Activated naive CD8-positive, alpha-beta T cell treated with anti-CD3 and anti-CD28 coated beads, Interleukin-2, amount 10 ng/mL, durations not matched to agents 7 days and 5 days (primary cell): ENCODE measurements around the gene SPDYE6. TPM values are rescaled to one million over a fixed set of nuclear protein-coding genes. Genes with fewer than 3 reads are reported as not detected.
A peak's percentile ranks its signal among the peaks of the same experiment; 100 is the strongest.
"Not testable (repeated sequence)": the region's sequence is repeated elsewhere in the genome, so short reads cannot be mapped to it uniquely, and the experiment has no call there.

Experiments
- ATAC-seq: fragments of 150-1000 bp; cut with Tn5 transposase; one replicate; pipeline ENCODE4 v1.10.0; 2021; ENCODE audit warnings: low read depth, moderate library complexity
- POLR2A ChIA-PET: fragments of 350-600 bp; sonication (Branson Sonifier 250); formaldehyde crosslinking; loops from one replicate; lab custom pipeline; 2021; ENCODE audit warnings: antibody characterized with exemption; lab: Charles Lee
- DNase-seq: peaks from one replicate; pipeline ENCODE4 v3.0.0; 2021
- H3K27ac Mint-ChIP-seq: one replicate; pipeline ENCODE4 v1.8.0; 2022; ENCODE audit warnings: mild to moderate bottlenecking, mixed read lengths
- H3K27me3 Mint-ChIP-seq: one replicate; pipeline ENCODE4 v1.8.0; 2022; ENCODE audit warnings: mild to moderate bottlenecking, moderate library complexity, mixed read lengths
- H3K36me3 Mint-ChIP-seq: one replicate; pipeline ENCODE4 v1.8.0; 2021; ENCODE audit warnings: mild to moderate bottlenecking, mixed read lengths
- H3K4me1 Mint-ChIP-seq: one replicate; pipeline ENCODE4 v1.8.0; 2021; ENCODE audit warnings: mixed read lengths
- H3K4me3 Mint-ChIP-seq: one replicate; pipeline ENCODE4 v1.8.0; 2022; ENCODE audit warnings: mild to moderate bottlenecking, moderate library complexity, mixed read lengths
- H3K9me3 Mint-ChIP-seq: one replicate; pipeline ENCODE4 v1.8.0; 2021; ENCODE audit warnings: mixed read lengths
- total RNA-seq, 2 experiments: library from RNA; stranded (reverse); gene quantifications; one replicate each; pipeline ENCODE4 v1.2.3, GENCODE V29; 2021

SPDYE6 gene, protein sequence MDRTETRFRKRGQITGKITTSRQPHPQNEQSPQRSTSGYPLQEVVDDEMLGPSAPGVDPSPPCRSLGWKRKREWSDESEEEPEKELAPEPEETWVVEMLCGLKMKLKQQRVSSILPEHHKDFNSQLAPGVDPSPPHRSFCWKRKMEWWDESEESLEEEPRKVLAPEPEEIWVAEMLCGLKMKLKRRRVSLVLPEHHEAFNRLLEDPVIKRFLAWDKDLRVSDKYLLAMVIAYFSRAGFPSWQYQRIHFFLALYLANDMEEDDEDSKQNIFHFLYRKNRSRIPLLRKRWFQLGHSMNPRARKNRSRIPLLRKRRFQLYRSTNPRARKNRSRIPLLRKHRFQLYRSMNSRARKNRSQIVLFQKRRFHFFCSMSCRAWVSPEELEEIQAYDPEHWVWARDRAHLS
- not detected for total RNA-seq

DNA sequence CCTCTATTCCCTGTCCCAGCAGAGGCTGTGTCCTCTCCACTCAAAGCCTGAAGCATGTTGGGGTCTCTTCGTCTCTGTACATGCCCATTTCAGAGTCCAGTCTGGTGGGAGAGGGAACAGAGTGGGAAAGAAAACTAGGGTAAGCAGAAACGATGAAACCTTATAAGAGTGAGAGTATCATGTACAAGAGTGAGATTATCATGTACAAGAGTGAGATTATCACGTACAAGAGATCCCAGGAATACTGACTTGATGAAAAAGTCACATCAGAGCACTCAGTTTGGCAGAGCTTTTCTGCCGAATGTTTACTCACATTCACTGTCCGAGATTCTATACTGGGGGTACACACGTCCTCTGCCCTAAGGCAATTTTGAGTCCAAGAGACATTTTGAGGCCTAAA lies at the start of gene SPDYE6:
Gene SPDYE6, minus strand, starts transcription at position 101 of the 400 bp plus-strand sequence. CDS start 421 bp downstream, outside the sequence.
- H3K9me3 Mint-ChIP-seq, ATAC-seq, H3K4me1 Mint-ChIP-seq, DNase-seq, H3K27me3 Mint-ChIP-seq, H3K27ac Mint-ChIP-seq, H3K4me3 Mint-ChIP-seq, POLR2A ChIA-PET, H3K36me3 Mint-ChIP-seq: not testable (repeated sequence)

DNA sequence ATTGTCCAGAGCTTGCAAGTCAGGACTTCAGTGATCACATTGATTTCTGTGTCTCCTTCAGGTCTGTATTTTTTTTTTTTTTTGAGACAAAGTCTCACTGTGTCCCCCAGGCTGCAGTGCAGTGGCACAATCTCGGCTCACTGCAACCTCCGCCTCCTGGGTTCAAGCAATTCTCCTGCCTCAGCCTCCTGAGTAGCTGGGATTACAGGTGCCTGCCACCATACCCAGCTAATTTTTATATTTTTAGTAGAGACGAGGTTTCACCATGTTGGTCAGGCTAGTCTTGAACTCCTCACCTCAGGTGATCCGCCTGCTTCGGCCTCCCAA lies 48.6 kb upstream of the SPDYE6 start:
- not testable (repeated sequence) for H3K9me3 Mint-ChIP-seq, DNase-seq, H3K4me3 Mint-ChIP-seq, H3K27ac Mint-ChIP-seq, H3K27me3 Mint-ChIP-seq, ATAC-seq, H3K4me1 Mint-ChIP-seq
- POLR2A ChIA-PET: interaction anchor here (0.7 to 1.1 kb wide), 3 partner anchors 28 to 59 kb away, joined by 3 to 5 read pairs (median 3); partner anchors contain the start of gene ORAI2
- peaks cover 20% of the 10 kb centered on the region for H3K36me3 Mint-ChIP-seq

DNA sequence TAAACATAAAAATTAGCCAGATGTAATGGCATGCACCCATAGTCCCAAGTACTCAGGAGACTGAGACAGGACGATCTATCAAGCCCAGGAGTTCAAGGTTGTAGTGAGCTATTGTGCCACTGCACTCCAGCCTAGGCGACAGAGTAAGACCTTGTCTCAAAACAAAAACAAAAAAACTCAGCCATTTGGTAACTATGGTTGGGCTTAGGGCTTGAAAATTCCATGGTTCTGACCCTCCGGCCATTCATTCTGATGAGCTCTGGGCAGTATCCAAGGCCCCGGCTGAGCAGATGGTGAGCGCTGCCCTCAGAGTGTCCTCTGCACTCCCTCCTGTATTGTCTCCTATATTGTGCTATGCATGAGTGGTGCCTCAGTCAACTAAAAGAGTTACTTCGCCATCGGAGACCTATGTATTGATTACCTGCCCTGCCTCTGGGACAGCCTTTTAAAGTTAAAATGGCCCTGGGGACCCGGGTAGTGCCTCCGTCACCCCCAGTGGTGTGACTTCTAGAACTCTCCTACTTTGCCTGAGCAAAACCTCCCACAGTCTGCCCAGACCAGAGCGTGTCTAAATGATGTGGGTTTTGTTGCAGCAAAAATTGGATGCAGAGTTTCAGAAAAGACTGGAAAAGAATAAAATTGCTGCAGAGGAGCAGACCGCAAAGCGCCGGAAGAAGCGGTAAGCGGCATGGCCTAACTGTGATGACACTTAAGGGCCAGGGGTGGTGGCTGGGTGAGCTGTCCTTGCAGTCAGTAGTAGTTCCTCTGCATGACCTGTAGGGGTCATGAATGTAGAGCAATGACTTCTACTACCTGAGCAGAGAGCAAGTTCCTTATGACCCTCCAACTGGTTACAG lies 48.0 kb upstream of the SPDYE6 start:
- H3K36me3 Mint-ChIP-seq: peaks cover 15% of the 10 kb centered on the region
- H3K27me3 Mint-ChIP-seq: no peaks in the 10 kb centered on the region
- no peak overlapping the region for H3K27ac Mint-ChIP-seq
- no peaks in the 10 kb centered on the region for H3K9me3 Mint-ChIP-seq
- DNase-seq: peak; percentile 40
- POLR2A ChIA-PET: interaction anchor here (0.7 to 1.1 kb wide), 3 partner anchors 29 to 60 kb away, joined by 3 to 5 read pairs (median 3); partner anchors contain the start of gene ORAI2
- ATAC-seq: peak; percentile 94
- no peak overlapping the region for H3K4me3 Mint-ChIP-seq
- H3K4me1 Mint-ChIP-seq: peaks cover 10% of the 10 kb centered on the region

DNA sequence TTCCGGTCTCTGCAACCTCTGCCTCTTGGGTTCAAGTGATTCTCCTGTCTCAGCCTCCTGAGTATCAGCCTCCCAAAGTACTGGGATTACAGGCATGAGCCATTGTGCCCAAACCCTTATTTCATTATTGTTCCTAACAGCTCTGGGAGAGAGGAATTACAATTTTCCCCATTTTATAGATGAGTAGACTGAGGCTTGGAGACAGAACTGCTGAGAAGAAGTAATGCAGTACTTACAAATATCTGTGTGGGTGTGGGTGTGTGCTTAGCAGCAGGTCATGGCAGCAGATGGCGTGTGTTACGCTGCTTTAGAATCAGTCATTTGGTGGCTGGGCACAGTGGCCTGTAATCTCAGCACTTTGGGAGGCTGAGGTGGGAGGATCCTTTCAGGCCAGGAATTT lies 47.3 kb upstream of the SPDYE6 start:
- ATAC-seq (no peak), DNase-seq (no peak)
- H3K36me3 Mint-ChIP-seq: peaks cover 16% of the 10 kb centered on the region
- H3K9me3 Mint-ChIP-seq: no peaks in the 10 kb centered on the region
- no peak overlapping the region for H3K27ac Mint-ChIP-seq
- POLR2A ChIA-PET: no interaction called here
- H3K4me3 Mint-ChIP-seq: no peak overlapping the region
- H3K4me1 Mint-ChIP-seq: peaks cover 10% of the 10 kb centered on the region
- no peaks in the 10 kb centered on the region for H3K27me3 Mint-ChIP-seq

DNA sequence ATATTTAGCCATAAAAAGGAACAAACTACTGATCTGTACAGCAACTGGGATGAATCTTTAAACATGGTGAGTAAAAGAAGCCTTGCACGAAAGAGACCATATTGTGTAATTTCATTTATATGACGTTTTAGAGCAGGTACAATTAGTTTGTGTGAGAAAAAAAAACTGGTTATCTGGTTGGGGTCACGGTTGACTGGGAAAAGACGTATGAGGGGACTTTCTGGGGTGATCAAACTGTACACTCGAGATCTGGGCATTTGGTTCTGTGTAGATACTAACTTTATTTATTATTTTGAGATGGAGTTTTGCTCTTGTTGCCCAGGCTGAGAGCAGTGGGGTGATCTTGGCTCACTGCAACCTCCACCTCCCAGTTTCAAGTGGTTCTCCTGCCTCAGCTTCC lies 44.1 kb upstream of the SPDYE6 start:
- no peak for ATAC-seq
- peaks cover 12% of the 10 kb centered on the region for H3K36me3 Mint-ChIP-seq

DNA sequence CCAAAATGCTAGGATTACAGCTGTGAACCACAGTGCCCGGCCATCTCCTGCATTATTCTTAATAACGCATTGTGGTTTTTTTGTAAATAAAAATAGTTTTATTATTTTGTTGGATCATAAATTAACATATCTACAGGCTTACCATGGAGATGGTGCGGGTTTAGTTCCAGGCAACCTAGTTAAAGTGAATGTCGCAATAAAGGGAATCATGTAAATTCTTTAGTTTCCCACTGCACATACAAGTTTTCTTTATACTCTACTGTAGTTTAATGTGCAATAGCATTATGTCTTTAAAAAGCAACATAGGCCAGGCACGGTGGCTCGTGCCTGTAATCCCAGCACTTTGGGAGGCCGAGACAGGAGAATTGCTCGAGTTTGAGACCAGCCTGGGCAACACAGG lies 42.3 kb upstream of the SPDYE6 start:
- H3K27ac Mint-ChIP-seq: no peak overlapping the region
- H3K4me1 Mint-ChIP-seq: peaks cover 15% of the 10 kb centered on the region
- H3K36me3 Mint-ChIP-seq: peaks cover 14% of the 10 kb centered on the region
- H3K9me3 Mint-ChIP-seq: no peaks in the 10 kb centered on the region
- ATAC-seq (no peak), DNase-seq (no peak)
- no peak overlapping the region for H3K4me3 Mint-ChIP-seq
- H3K27me3 Mint-ChIP-seq: no peaks in the 10 kb centered on the region
- POLR2A ChIA-PET: no interaction called here

More for the DNA sequence above, 44.1 kb upstream of the SPDYE6 start:
- Mint-ChIP-seq H3K4me1 (peaks cover 17% of the 10 kb centered on the region), H3K27me3 (no peaks in the 10 kb centered on the region), H3K27ac (no peak overlapping the region), H3K9me3 (no peaks in the 10 kb centered on the region), H3K4me3 (no peak overlapping the region)
- DNase-seq: no peak
- POLR2A ChIA-PET: interaction anchor here (0.7 kb wide), 1 partner anchor 31 kb away, joined by 3 read pairs; no protein-coding TSS in a partner anchor

DNA sequence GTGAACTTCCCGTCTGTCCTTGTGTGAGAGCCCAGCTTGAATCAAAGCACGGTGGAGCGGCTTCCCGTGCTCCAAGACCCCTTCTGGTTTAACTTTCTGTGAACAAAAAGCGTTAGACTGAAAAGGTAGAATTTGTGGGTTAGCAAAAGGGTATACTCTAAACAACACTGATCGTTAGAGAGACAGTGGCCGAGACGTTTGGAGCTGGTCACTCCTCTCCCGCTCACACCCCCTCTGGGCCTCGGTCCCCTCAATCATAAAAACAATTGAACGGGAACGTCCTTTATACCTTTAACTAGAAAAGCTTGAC lies 40.4 kb upstream of the SPDYE6 start:
- ATAC-seq: no peak
- H3K27ac Mint-ChIP-seq: peak overlapping the region; percentile 91
- H3K9me3 Mint-ChIP-seq: no peaks in the 10 kb centered on the region
- peak overlapping the region; percentile 94 for H3K4me3 Mint-ChIP-seq
- no peak for DNase-seq
- POLR2A ChIA-PET: interaction anchor here (1.1 to 3.3 kb wide), 3 partner anchors 19 to 33 kb away, joined by 3 to 11 read pairs (median 4); no protein-coding TSS in a partner anchor
- peaks cover 13% of the 10 kb centered on the region for H3K4me1 Mint-ChIP-seq
- no peaks in the 10 kb centered on the region for H3K27me3 Mint-ChIP-seq
- peaks cover 16% of the 10 kb centered on the region for H3K36me3 Mint-ChIP-seq

DNA sequence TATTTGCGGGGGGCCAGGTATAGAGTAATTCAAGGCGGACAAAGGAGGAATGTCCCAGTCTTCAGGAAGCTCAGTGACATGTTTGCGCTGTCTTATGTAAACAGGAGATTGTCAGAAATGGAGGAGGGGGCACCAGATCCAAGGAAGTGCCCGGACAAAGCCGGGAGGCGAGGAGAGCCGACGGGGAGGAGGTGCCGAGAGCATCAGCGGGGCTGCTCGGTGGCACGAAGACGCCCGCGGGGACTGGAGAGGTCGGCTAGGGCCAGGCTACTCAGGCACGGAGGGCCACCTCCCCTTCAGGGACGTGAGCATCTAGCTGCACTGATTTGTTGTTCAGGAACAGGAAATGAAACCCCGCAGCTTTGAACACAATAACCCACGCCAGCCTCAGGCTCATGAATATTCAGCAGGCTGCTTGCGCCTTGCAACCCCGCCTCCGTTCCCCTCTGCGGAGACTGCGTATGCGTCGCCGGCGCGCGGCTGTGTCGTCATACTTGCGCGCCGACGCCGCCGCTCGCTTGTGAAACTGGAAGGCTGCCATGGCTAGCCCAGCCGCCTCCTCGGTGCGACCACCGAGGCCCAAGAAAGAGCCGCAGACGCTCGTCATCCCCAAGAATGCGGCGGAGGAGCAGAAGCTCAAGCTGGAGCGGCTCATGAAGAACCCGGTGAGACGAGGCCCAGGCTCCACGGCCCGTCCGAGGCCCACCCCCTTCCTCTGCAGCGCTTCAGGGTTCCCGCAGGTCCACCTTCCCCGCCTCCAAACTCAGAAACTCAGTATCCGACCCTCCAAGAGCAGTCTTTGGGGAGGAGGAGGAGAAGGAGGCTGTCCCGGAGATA lies 39.8 kb upstream of the SPDYE6 start, which contains the start of gene PRKRIP1:
Gene PRKRIP1, plus strand, starts transcription at position 491 of the 837 bp plus-strand sequence. Its CDS starts 49 bp downstream, at position 540.
- peaks cover 13% of the 10 kb centered on the region for H3K4me1 Mint-ChIP-seq
- POLR2A ChIA-PET: interaction anchor here (1.0 to 3.3 kb wide), 5 partner anchors 19 to 68 kb away, joined by 3 to 11 read pairs (median 4); partner anchors contain the start of gene ALKBH4
- peak within 1 kb of the TSS; percentile 91 for H3K27ac Mint-ChIP-seq

DNA sequence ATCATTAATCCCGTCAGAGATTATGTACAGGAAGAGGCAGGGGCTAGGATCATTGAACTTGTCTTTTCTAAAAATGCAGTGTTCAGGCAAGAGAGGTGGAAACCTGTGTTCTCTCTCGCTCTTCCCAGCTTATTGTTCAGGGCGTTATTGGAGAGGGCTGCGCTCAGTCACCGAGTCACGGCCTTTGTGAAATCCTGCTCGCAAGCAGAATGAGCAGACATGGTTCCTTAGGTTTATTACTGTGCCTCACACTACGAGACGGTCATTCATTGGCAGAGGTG lies 39.3 kb upstream of the SPDYE6 start:
- no peak for DNase-seq
- POLR2A ChIA-PET: interaction anchor here (1.0 to 3.3 kb wide), 5 partner anchors 20 to 69 kb away, joined by 3 to 11 read pairs (median 4); partner anchors contain the start of gene ALKBH4
- Mint-ChIP-seq H3K9me3 (no peaks in the 10 kb centered on the region), H3K36me3 (peaks cover 13% of the 10 kb centered on the region), H3K27ac (peak overlapping the region; percentile 9), H3K4me1 (peaks cover 13% of the 10 kb centered on the region), H3K4me3 (peak overlapping the region; percentile 94), H3K27me3 (no peaks in the 10 kb centered on the region)
- no peak for ATAC-seq

More for the DNA sequence above, 39.8 kb upstream of the SPDYE6 start, which contains the start of gene PRKRIP1:
- peak; percentile 86 for DNase-seq
- Mint-ChIP-seq H3K4me3 (peak within 1 kb of the TSS; percentile 94), H3K36me3 (peaks cover 16% of the 10 kb centered on the region), H3K9me3 (no peaks in the 10 kb centered on the region), H3K27me3 (no peaks in the 10 kb centered on the region)
- ATAC-seq: peak; percentile 95

DNA sequence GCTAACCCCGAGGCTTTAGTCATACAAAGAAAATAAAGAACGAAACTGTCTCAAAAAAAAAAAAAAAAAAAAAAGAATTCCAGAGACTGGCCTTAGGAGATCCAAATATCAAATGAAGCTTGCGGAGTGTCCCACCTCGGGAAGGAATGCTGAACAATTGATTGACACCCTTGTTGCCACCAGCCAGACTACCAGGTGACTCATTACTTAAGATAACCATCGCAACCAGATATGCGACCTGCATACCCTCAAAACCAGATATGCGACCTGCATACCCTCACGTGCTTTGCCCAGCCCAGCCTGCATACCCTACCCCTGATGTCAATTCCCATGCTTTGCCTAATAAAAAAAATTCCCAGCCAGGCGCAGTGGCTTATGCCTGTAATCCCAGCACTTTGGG lies 37.2 kb upstream of the SPDYE6 start:
- ATAC-seq (no peak), DNase-seq (no peak)
- H3K4me3 Mint-ChIP-seq: no peak overlapping the region

DNA sequence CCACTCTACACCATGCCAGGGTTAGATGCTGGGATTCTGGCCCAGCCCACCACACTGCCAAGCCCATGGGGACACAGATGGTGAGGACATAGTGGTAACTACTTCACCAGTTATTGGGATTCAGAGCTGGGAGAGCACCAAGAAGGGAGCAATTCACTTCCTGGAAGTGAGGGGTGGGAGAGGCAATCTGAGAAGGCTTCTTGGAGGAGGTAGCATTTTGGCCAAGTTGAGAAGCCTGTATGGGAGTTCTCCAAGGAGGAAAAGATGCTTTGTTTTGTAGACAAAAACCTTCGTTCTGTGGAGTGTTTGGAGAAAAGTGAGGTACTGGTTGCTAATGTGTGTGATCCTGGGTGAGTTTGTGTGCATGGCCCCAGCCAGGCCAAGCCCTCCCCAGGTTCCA lies 36.1 kb upstream of the SPDYE6 start:
- peaks cover 11% of the 10 kb centered on the region for H3K36me3 Mint-ChIP-seq
- POLR2A ChIA-PET: no interaction called here
- no peak overlapping the region for H3K27ac Mint-ChIP-seq
- H3K27me3 Mint-ChIP-seq: no peaks in the 10 kb centered on the region
- no peaks in the 10 kb centered on the region for H3K9me3 Mint-ChIP-seq
- H3K4me3 Mint-ChIP-seq: no peak overlapping the region
- peaks cover 11% of the 10 kb centered on the region for H3K4me1 Mint-ChIP-seq
- ATAC-seq (no peak), DNase-seq (no peak)

More for the DNA sequence above, 37.2 kb upstream of the SPDYE6 start:
- Mint-ChIP-seq H3K4me1 (peaks cover 13% of the 10 kb centered on the region), H3K9me3 (no peaks in the 10 kb centered on the region), H3K27me3 (no peaks in the 10 kb centered on the region), H3K36me3 (peaks cover 14% of the 10 kb centered on the region), H3K27ac (no peak overlapping the region)
- POLR2A ChIA-PET: interaction anchor here (0.6 kb wide), 1 partner anchor 871 kb away, joined by 5 read pairs; no protein-coding TSS in a partner anchor

DNA sequence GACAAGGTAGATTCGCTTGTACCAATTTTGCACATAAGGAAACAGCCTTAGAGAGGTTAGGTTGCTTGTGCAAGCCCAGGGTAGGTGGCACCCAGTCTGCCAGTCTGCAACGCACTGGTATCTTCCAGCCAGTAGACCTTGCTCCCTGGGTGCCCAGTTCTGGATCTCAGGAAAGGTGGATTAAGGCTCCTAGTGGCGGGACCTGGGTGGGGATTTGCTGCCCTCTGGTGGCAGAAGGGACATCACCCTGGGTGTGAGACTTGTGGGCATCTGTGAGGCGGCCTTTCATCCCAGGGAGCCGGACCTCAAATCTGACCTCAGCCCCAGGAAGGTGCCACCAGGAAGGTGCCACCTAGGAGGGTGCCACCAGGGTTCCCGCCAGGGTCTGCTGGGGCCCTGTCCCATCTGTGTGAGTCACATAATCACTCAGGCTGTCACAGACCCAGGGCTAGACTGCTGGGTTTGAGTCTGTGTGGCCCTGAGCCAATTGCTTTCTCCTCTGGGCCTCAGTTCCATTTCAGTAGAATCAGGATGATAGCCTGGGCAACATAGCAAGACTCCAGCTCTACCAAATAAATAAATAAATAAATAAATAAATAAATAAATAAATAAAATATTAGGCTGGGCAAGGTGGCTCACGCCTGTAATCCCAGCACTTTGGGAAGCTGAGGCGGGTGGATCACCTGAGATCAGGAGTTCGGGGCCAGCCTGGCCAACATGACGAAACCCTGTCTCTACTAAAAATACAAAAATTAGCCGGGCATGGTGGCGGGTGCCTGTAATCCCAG lies 34.6 kb upstream of the SPDYE6 start:
- Mint-ChIP-seq H3K4me1 (peaks cover 6% of the 10 kb centered on the region), H3K36me3 (peaks cover 11% of the 10 kb centered on the region), H3K9me3 (no peaks in the 10 kb centered on the region), H3K4me3 (no peak overlapping the region), H3K27ac (no peak overlapping the region), H3K27me3 (no peaks in the 10 kb centered on the region)
- POLR2A ChIA-PET: no interaction called here
- ATAC-seq: peak; percentile 68
- peak; percentile 71 for DNase-seq
